B cell (primary cell): ENCODE measurements around the gene MOAP1. TPM values are rescaled to one million over a fixed set of nuclear protein-coding genes. Genes with fewer than 3 reads are reported as not detected.
A peak's percentile ranks its signal among the peaks of the same experiment; 100 is the strongest.

Experiments used
- ATAC-seq: fragments of 200-7000 bp; cut with Tn5 transposase; one replicate; pipeline ENCODE4 v1.10.0; 2021; ENCODE audit warnings: low read depth, mild to moderate bottlenecking, moderate number of reproducible peaks, moderate library complexity
- CTCF ChIA-PET: fragments of 350-600 bp; sonication (Branson Sonifier 250); formaldehyde crosslinking; loops from one replicate; lab custom pipeline; 2021; ENCODE audit warnings: antibody characterized with exemption, inconsistent platforms; lab: Charles Lee
- POLR2A ChIA-PET: fragments of 350-600 bp; sonication (Branson Sonifier 250); formaldehyde crosslinking; loops from one replicate; lab custom pipeline; 2021; ENCODE audit warnings: antibody characterized with exemption; lab: Charles Lee
- DNase-seq: peaks from one replicate; pipeline ENCODE4 v3.0.0; 2013
- H2AFZ ChIP-seq: 2 replicates; pipeline ENCODE4 v1.6.1; 2012; ENCODE audit warnings: mild to moderate bottlenecking, low read depth, low read length; ENCODE audit not compliant: insufficient read depth, poor library complexity, severe bottlenecking
- H3K27ac ChIP-seq, 2 donors: 1 replicate in 1 of 2; 2 replicates in 1 of 2; pipeline ENCODE4 v1.5.1; 2012 to 2013; ENCODE audit warnings: low read length in 2 of 2, mild to moderate bottlenecking in 2 of 2, moderate library complexity in 1 of 2
- H3K27me3 ChIP-seq, 4 experiments: fragments of 200-600 bp in 1 of 4; sonication (generic) in 1 of 4; replicated peaks in 1 of 4; 1 replicate in 2 of 4; 2 replicates in 2 of 4; pipeline versions ENCODE4 v1.6.1 to v1.7.0; 2013 to 2016; ENCODE audit warnings: low read length in 3 of 4, mild to moderate bottlenecking in 2 of 4, mixed read lengths in 1 of 4, moderate library complexity in 1 of 4; ENCODE audit not compliant: insufficient read depth in 4 of 4, control insufficient read depth in 3 of 4; ENCODE audit errors: control extremely low read depth in 1 of 4
- H3K36me3 ChIP-seq, 2 experiments: replicated peaks in 1 of 2; 1 replicate in 1 of 2; 2 replicates in 1 of 2; pipeline versions ENCODE4 v1.6.1 to v1.7.1; 2013; ENCODE audit warnings: low read length in 1 of 2; ENCODE audit not compliant: insufficient read depth in 2 of 2, control insufficient read depth in 1 of 2; ENCODE audit errors: control extremely low read depth in 1 of 2, extremely low read depth in 1 of 2
- H3K4me1 ChIP-seq, 2 donors: fragments of 200-600 bp in 1 of 2; sonication (generic) in 1 of 2; 1 replicate in 1 of 2; 2 replicates in 1 of 2; pipeline versions ENCODE4 v1.5.1 to v1.6.1; 2013 to 2017; ENCODE audit warnings: low read length in 2 of 2; ENCODE audit not compliant: control insufficient read depth in 2 of 2, insufficient read depth in 2 of 2
- H3K4me2 ChIP-seq: replicated peaks from 2 replicates; pipeline ENCODE3; 2012; ENCODE audit warnings: mild to moderate bottlenecking, low read depth, low read length; ENCODE audit not compliant: poor library complexity, severe bottlenecking
- H3K4me3 ChIP-seq, 5 experiments: fragments of 200-600 bp in 1 of 5; sonication (generic) in 1 of 5; 1 replicate in 3 of 5; 2 replicates in 2 of 5; pipeline versions ENCODE4 v1.5.1 to v1.7.0; 2011 to 2016; ENCODE audit warnings: low read length in 4 of 5, mild to moderate bottlenecking in 4 of 5, low read depth in 2 of 5, control low read depth in 1 of 5, moderate library complexity in 1 of 5; ENCODE audit not compliant: insufficient read depth in 1 of 5; ENCODE audit errors: control extremely low read depth in 1 of 5, extremely low read depth in 1 of 5
- H3K79me2 ChIP-seq: fragments of 200-600 bp; sonication (generic); one replicate; pipeline ENCODE4 v1.6.0; 2016; ENCODE audit warnings: low read length; ENCODE audit not compliant: control insufficient read depth, insufficient read depth
- H3K9ac ChIP-seq: fragments of 200-600 bp; sonication (generic); 2 replicates; pipeline ENCODE4 v1.6.1; 2017; ENCODE audit warnings: mild to moderate bottlenecking, low read length, moderate library complexity
- H3K9me3 ChIP-seq, 3 donors: one replicate each; pipeline versions ENCODE4 v1.6.1 to v1.7.1; 2013; ENCODE audit warnings: low read length in 2 of 3; ENCODE audit not compliant: control insufficient read depth in 2 of 3, insufficient read depth in 1 of 3; ENCODE audit errors: control extremely low read depth in 1 of 3
- H4K20me1 ChIP-seq: 2 replicates; pipeline ENCODE4 v1.6.0; 2012; ENCODE audit warnings: mild to moderate bottlenecking, low read length; ENCODE audit not compliant: insufficient read depth, control insufficient read depth, poor library complexity, severe bottlenecking
- H3K27ac Mint-ChIP-seq: one replicate; pipeline ENCODE4 v1.8.0; 2021; ENCODE audit warnings: mixed read lengths
- H3K27me3 Mint-ChIP-seq: one replicate; pipeline ENCODE4 v1.8.0; 2021; ENCODE audit warnings: mixed read lengths
- H3K4me1 Mint-ChIP-seq: one replicate; pipeline ENCODE4 v1.8.0; 2021; ENCODE audit warnings: mixed read lengths
- H3K4me3 Mint-ChIP-seq: one replicate; pipeline ENCODE4 v1.8.0; 2021; ENCODE audit warnings: mixed read lengths
- H3K9me3 Mint-ChIP-seq: one replicate; pipeline ENCODE4 v1.8.0; 2022; ENCODE audit warnings: mixed read lengths; ENCODE audit not compliant: insufficient read depth
- CTCF ChIP-seq: fragments of 200-600 bp; IDR thresholded peaks from one replicate; pipeline ENCODE4 v1.8.0; 2022; ENCODE audit warnings: antibody characterized with exemption, mild to moderate bottlenecking
- EZH2 ChIP-seq: IDR thresholded peaks from 2 replicates; pipeline ENCODE4 v1.6.1; 2012; ENCODE audit warnings: borderline replicate concordance, low read depth, mild to moderate bottlenecking, moderate library complexity, low read length; ENCODE audit not compliant: insufficient read depth, poor library complexity, severe bottlenecking
- WGBS: methylation state at CpG from one replicate; pipeline ENCODE4 v1.1.5; 2013; ENCODE audit warnings: missing lambda C conversion rate; ENCODE audit not compliant: insufficient coverage; 5-methylcytosine and 5-hydroxymethylcytosine counted together
- intact Hi-C: fragments of 100-400 bp; cut with micrococcal nuclease; formaldehyde crosslinking; loops from one replicate; pipeline ENCODE4 v1.10.0; 2022
- polyA plus RNA-seq: library from polyadenylated mRNA; depleted of rRNA; stranded (reverse); fragments of >200 nt; gene quantifications from 2 replicates; pipeline ENCODE4 v1.2.3, GENCODE V29; 2012
- total RNA-seq, 2 donors: library from RNA; stranded (reverse); fragments of 120-200 nt in 1 of 2; gene quantifications; 1 replicate in 1 of 2; 2 replicates in 1 of 2; pipeline versions ENCODE4 v1.2.3 to v1.2.4, GENCODE V29; 2013 to 2022

MOAP1 gene
- total and polyA plus RNA-seq, 2 donors (not counting 1 experiment from before 2014, with no cell fraction given), result 30.8 to 74.9 TPM

DNA sequence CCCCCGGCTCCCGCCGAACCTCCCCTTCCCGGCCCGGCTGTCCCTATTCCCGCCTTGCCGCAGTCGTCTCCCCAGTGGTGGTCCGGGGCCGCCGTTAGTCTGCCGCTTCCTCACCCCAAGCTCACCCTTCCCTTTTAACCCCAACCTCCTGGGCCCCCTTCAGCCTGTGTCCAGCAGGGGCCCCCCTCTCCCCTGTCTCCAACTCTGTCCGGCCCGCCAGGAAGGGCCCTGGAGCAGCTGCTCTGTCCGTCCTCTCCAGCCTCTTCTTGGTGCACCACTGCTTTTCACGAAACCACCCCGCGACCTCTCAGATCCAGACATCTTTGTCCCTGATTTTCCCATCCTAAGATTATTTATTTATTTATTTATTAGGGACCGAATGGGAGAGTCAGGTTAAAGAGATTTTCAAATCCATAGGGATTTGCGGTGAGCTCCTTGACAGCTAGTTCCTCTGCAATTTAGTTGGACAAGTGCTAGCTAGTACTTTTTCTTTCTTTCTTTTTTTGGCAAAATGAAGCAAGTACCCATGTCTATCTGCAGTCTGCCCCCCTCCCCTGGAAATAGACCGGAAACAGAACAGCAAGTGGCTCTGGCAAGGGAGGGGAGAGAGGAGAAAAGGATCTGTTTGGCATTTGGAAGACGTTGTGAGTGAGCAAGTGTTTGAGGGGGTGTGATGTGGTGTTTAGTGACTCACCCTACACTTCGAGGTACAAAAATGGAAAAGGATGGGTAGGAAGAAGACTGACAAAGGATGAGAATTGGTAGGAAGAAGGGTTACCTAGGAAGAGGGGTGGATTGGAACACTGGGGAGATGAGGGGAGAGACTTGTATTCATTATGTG lies 23.0 kb upstream of the MOAP1 start:
- ATAC-seq (peak; percentile 39), DNase-seq (peak; percentile 29)
- Mint-ChIP-seq H3K27me3 (no peaks in the 10 kb centered on the region), H3K4me3 (peak overlapping the region; percentile 97), H3K27ac (peak overlapping the region; percentile 91), H3K9me3 (no peaks in the 10 kb centered on the region), H3K4me1 (peaks cover 61% of the 10 kb centered on the region)
- H3K9me3 ChIP-seq, result no peaks in the 10 kb centered on the region
- H4K20me1 ChIP-seq, result no peaks in the 10 kb centered on the region
- TF ChIP-seq CTCF (peak; percentile 24), EZH2 (no peak)
- peaks cover 28 to 46% of the 10 kb centered on the region in 2 donors for H3K4me1 ChIP-seq
- peak overlapping the region; percentile 99 for H2AFZ ChIP-seq
- peaks cover 2 to 3% of the 10 kb centered on the region in 2 experiments for H3K36me3 ChIP-seq
- no peaks in the 10 kb centered on the region for H3K27me3 ChIP-seq
- H3K4me2 ChIP-seq, result peak overlapping the region; percentile 85
- peak overlapping the region; percentile 2 to 97 (median 94) for H3K4me3 ChIP-seq
- peak overlapping the region; percentile 95 for H3K9ac ChIP-seq
- under 1% methylated on average over 16 of the region's 23 CpGs for WGBS
- ChIA-PET CTCF (interaction anchor here (0.6 to 2.8 kb wide), 18 partner anchors 9 to 1085 kb away, joined by 3 to 14 read pairs (median 4); partner anchors contain the start of genes LYSET and MOAP1), POLR2A (interaction anchor here (1.1 to 2.9 kb wide), 2 partner anchors 12 to 23 kb away, joined by 3 to 11 read pairs; partner anchors contain the start of genes LYSET and MOAP1)
- peaks cover 50% of the 10 kb centered on the region for H3K79me2 ChIP-seq
- peak overlapping the region; percentile 64 to 84 for H3K27ac ChIP-seq
- intact Hi-C loops, result loop anchor here (1.0 to 10.0 kb wide), 9 partner anchors 22 to 1101 kb away; partner anchors contain the start of genes ATXN3, BTBD7, ITPK1 and LYSET
